ENCODE data around the gene ERCC8.
"Not testable (repeated sequence)": the region's sequence is repeated elsewhere in the genome, so short reads cannot be mapped to it uniquely, and the experiment has no call there.

Gene ERCC8

GRCh38 chr5:60992871-60993270, 48.0 kb upstream of the ERCC8 start:
- H3K4me2 ChIP-seq (ENCODE audit: low read depth, low read length, poor library complexity, severe bottlenecking), result no peak overlapping the region
- H3K27me3 ChIP-seq (ENCODE audit: insufficient read depth, low read length, poor library complexity, severe bottlenecking), result no peaks in the 10 kb centered on the region
- TF ChIP-seq CTCF (conservative IDR thresholded peaks at IDR 0.05; ENCODE audit: low read length) (no peak), EZH2phosphoT487 (IDR thresholded peaks at IDR 0.05; ENCODE audit: borderline replicate concordance) (no peak)
- no peaks in the 10 kb centered on the region for H3F3A ChIP-seq (ENCODE audit: low read depth)
- no peak overlapping the region for H3K4me3 ChIP-seq (ENCODE audit: low read length, poor library complexity, severe bottlenecking)
- no peaks in the 10 kb centered on the region for H3K4me1 ChIP-seq (ENCODE audit: insufficient read depth, low read length, poor library complexity, severe bottlenecking)
- H3K79me2 ChIP-seq (ENCODE audit: insufficient read depth, low read length), result no peaks in the 10 kb centered on the region
- H4K20me1 ChIP-seq (ENCODE audit: insufficient read depth, low read length, poor library complexity, severe bottlenecking), result no peaks in the 10 kb centered on the region
- H3K9me3 ChIP-seq (ENCODE audit: insufficient read depth, low read depth, low read length), result peaks cover 14% of the 10 kb centered on the region; the same call in 1 of the 2 replicates
- no peak overlapping the region for H3K9ac ChIP-seq (ENCODE audit: low read depth, low read length, poor library complexity, severe bottlenecking)
- H3K9me2 ChIP-seq (replicated peaks; ENCODE audit: low read depth, low read length), result no peaks in the 10 kb centered on the region
- H2AFZ ChIP-seq (ENCODE audit: low read length), result no peak overlapping the region
- no peaks in the 10 kb centered on the region for H3K36me3 ChIP-seq (ENCODE audit: insufficient read depth, low read length)

GRCh38 chr5:60989790-60990189, 44.9 kb upstream of the ERCC8 start:
- Histone ChIP-seq H3K4me1 (ENCODE audit: insufficient read depth, low read length, poor library complexity, severe bottlenecking) (no peaks in the 10 kb centered on the region), H3K79me2 (ENCODE audit: insufficient read depth, low read length) (no peaks in the 10 kb centered on the region), H4K20me1 (ENCODE audit: insufficient read depth, low read length, poor library complexity, severe bottlenecking) (no peaks in the 10 kb centered on the region)

GRCh38 chr5:60982127-60982526, 37.3 kb upstream of the ERCC8 start:
- not testable (repeated sequence) for H3K36me3 ChIP-seq (ENCODE audit: insufficient read depth, low read length); H4K20me1 ChIP-seq (ENCODE audit: insufficient read depth, low read length, poor library complexity, severe bottlenecking); H3F3A ChIP-seq (ENCODE audit: low read depth); H2AFZ ChIP-seq (ENCODE audit: low read length); H3K4me3 ChIP-seq (ENCODE audit: low read length, poor library complexity, severe bottlenecking); H3K9ac ChIP-seq (ENCODE audit: low read depth, low read length, poor library complexity, severe bottlenecking); H3K4me1 ChIP-seq (ENCODE audit: insufficient read depth, low read length, poor library complexity, severe bottlenecking); H3K4me2 ChIP-seq (ENCODE audit: low read depth, low read length, poor library complexity, severe bottlenecking); H3K27me3 ChIP-seq (ENCODE audit: insufficient read depth, low read length, poor library complexity, severe bottlenecking); H3K79me2 ChIP-seq (ENCODE audit: insufficient read depth, low read length); H3K9me3 ChIP-seq (ENCODE audit: insufficient read depth, low read depth, low read length); H3K9me2 ChIP-seq (replicated peaks; ENCODE audit: low read depth, low read length)

More at GRCh38 chr5:60989790-60990189, 44.9 kb upstream of the ERCC8 start:
- H3K27me3 ChIP-seq (ENCODE audit: insufficient read depth, low read length, poor library complexity, severe bottlenecking), result no peaks in the 10 kb centered on the region
- no peaks in the 10 kb centered on the region for H3K9me2 ChIP-seq (replicated peaks; ENCODE audit: low read depth, low read length)
- H3K4me3 ChIP-seq (ENCODE audit: low read length, poor library complexity, severe bottlenecking), result no peak overlapping the region
- no peak overlapping the region for H2AFZ ChIP-seq (ENCODE audit: low read length)
- peaks cover 14% of the 10 kb centered on the region; the same call in 1 of the 2 replicates for H3K9me3 ChIP-seq (ENCODE audit: insufficient read depth, low read depth, low read length)
- H3K9ac ChIP-seq (ENCODE audit: low read depth, low read length, poor library complexity, severe bottlenecking), result no peak overlapping the region
- no peak overlapping the region for H3K4me2 ChIP-seq (ENCODE audit: low read depth, low read length, poor library complexity, severe bottlenecking)
- H3F3A ChIP-seq (ENCODE audit: low read depth), result no peaks in the 10 kb centered on the region
- H3K36me3 ChIP-seq (ENCODE audit: insufficient read depth, low read length), result no peaks in the 10 kb centered on the region
- no peak for TF ChIP-seq CTCF (conservative IDR thresholded peaks at IDR 0.05; ENCODE audit: low read length)
- no peak for TF ChIP-seq EZH2phosphoT487 (IDR thresholded peaks at IDR 0.05; ENCODE audit: borderline replicate concordance)

- H2AFZ ChIP-seq (ENCODE audit: low read length), result no peak overlapping the region
- H4K20me1 ChIP-seq (ENCODE audit: insufficient read depth, low read length, poor library complexity, severe bottlenecking), result no peaks in the 10 kb centered on the region
- no peaks in the 10 kb centered on the region for H3F3A ChIP-seq (ENCODE audit: low read depth)
- H3K9ac ChIP-seq (ENCODE audit: low read depth, low read length, poor library complexity, severe bottlenecking), result no peak overlapping the region
- TF ChIP-seq CTCF (conservative IDR thresholded peaks at IDR 0.05; ENCODE audit: low read length) (no peak), EZH2phosphoT487 (IDR thresholded peaks at IDR 0.05; ENCODE audit: borderline replicate concordance) (no peak)
- H3K27me3 ChIP-seq (ENCODE audit: insufficient read depth, low read length, poor library complexity, severe bottlenecking), result no peaks in the 10 kb centered on the region
- H3K4me3 ChIP-seq (ENCODE audit: low read length, poor library complexity, severe bottlenecking), result no peak overlapping the region
- no peaks in the 10 kb centered on the region for H3K9me2 ChIP-seq (replicated peaks; ENCODE audit: low read depth, low read length)
- no peaks in the 10 kb centered on the region for H3K9me3 ChIP-seq (ENCODE audit: insufficient read depth, low read depth, low read length)
- H3K79me2 ChIP-seq (ENCODE audit: insufficient read depth, low read length), result no peaks in the 10 kb centered on the region
- H3K4me2 ChIP-seq (ENCODE audit: low read depth, low read length, poor library complexity, severe bottlenecking), result no peak overlapping the region
- no peaks in the 10 kb centered on the region for H3K4me1 ChIP-seq (ENCODE audit: insufficient read depth, low read length, poor library complexity, severe bottlenecking)
- H3K36me3 ChIP-seq (ENCODE audit: insufficient read depth, low read length), result no peaks in the 10 kb centered on the region
These were observed 35.6 kb upstream of the ERCC8 start for GRCh38 chr5:60980511-60980910.
